Measurements from ENCODE around the gene AHCYL2. TPM values are rescaled to one million over a fixed set of nuclear protein-coding genes. Genes with fewer than 3 reads are reported as not detected.

The AHCYL2 gene
- total RNA-seq, 1 donor from 2014 or later, result 6.9 TPM

Other genes starting within 250 kb of the AHCYL2 start
- gene TNPO3, start 169.9 kb upstream of the AHCYL2 start, total RNA-seq, result 39.9 and 40.5 TPM in 2 replicates
- gene TSPAN33, start 80.3 kb upstream of the AHCYL2 start, total RNA-seq, result under 0.01 and 0.44 TPM in 2 replicates
- 3.1 and 3.4 TPM in 2 replicates for gene SMO, start 36.4 kb upstream of the AHCYL2 start, total RNA-seq
- gene STRIP2, start 209.4 kb downstream of the AHCYL2 start, total RNA-seq, result 1.8 and 2.6 TPM in 2 replicates